Testis (tissue), 2 donors: ENCODE measurements around the gene RSAD2.

Experiments
- POLR2A ChIP-seq: fragments of 450-650 bp; IDR thresholded peaks from one replicate; pipeline ENCODE4 v1.6.1; 2017; ENCODE audit warnings: antibody characterized with exemption, mild to moderate bottlenecking, moderate library complexity
- TF ChIP-seq, protein P1 (sequence below), 3 experiments: fragments of 450-650 bp in 2 of 3; fragments of 200-600 bp in 1 of 3; sonication (generic) in 1 of 3; IDR thresholded peaks; one replicate each; pipeline ENCODE4 v1.5.1; 2016 to 2019; ENCODE audit warnings: antibody characterized with exemption in 3 of 3, mild to moderate bottlenecking in 2 of 3, moderate library complexity in 1 of 3

DNA sequence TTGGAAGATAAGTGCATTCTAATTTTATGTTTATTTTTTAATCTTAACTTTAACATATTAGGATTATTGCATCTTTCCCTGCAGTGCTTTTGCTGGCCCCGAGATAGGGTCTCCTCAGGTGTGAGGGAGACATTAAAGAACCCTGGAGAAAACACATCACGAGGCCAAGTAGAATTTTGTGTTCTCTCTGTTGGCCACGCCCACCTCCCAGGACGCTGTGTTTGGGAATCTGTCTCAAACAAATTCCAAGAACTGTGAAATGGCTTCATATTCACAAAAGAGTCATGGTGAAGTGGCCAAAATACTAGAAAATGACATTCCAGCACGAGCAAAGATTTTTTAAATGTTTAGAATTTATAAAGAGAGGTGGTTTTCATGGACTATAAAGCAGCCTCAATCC, 67.0 kb downstream of the RSAD2 start:
- TF ChIP-seq POLR2A: no peak
- TF ChIP-seq, protein P1, sequence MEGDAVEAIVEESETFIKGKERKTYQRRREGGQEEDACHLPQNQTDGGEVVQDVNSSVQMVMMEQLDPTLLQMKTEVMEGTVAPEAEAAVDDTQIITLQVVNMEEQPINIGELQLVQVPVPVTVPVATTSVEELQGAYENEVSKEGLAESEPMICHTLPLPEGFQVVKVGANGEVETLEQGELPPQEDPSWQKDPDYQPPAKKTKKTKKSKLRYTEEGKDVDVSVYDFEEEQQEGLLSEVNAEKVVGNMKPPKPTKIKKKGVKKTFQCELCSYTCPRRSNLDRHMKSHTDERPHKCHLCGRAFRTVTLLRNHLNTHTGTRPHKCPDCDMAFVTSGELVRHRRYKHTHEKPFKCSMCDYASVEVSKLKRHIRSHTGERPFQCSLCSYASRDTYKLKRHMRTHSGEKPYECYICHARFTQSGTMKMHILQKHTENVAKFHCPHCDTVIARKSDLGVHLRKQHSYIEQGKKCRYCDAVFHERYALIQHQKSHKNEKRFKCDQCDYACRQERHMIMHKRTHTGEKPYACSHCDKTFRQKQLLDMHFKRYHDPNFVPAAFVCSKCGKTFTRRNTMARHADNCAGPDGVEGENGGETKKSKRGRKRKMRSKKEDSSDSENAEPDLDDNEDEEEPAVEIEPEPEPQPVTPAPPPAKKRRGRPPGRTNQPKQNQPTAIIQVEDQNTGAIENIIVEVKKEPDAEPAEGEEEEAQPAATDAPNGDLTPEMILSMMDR (IDR thresholded peaks at IDR 0.05): no peak
